K562 (cell line): ENCODE results near the gene WDR70. TPM values are rescaled to one million over a fixed set of nuclear protein-coding genes. Genes with fewer than 3 reads are reported as not detected.

ENCODE experiments used
- ARID3A ChIP-seq: IDR thresholded peaks from 2 replicates; pipeline ENCODE4 v1.6.1; 2012; ENCODE audit warnings: low read depth, low read length, improper control_type of control experiment, borderline replicate concordance
- ARID4B ChIP-seq: sonication (generic); formaldehyde crosslinking; IDR thresholded peaks from 2 replicates; pipeline ENCODE4 v1.8.0; 2022; ENCODE audit warnings: mild to moderate bottlenecking, missing genetic modification reagents
- DACH1 ChIP-seq: fragments of 450-650 bp; IDR thresholded peaks from 2 replicates; pipeline ENCODE4 v1.6.1; 2018; ENCODE audit not compliant: partially characterized antibody
- ETS2 ChIP-seq: IDR thresholded peaks from 2 replicates; pipeline ENCODE4 v1.6.1; 2016; ENCODE audit warnings: borderline replicate concordance, missing genetic modification characterization, mild to moderate bottlenecking, moderate library complexity, missing compliant biosample characterization; ENCODE audit not compliant: poor library complexity, severe bottlenecking
- FOXM1 ChIP-seq, 2 experiments: fragments of 450-650 bp in 1 of 2; sonication (generic) in 1 of 2; formaldehyde crosslinking in 1 of 2; IDR thresholded peaks; 2 replicates each; pipeline versions ENCODE4 v1.6.1 to v1.9.0; 2017 to 2022; ENCODE audit warnings: low read depth in 2 of 2, mild to moderate bottlenecking in 2 of 2, missing genetic modification reagents in 1 of 2, moderate library complexity in 1 of 2
- HES1 ChIP-seq: fragments of 450-650 bp; IDR thresholded peaks from 2 replicates; pipeline ENCODE4 v1.6.1; 2016; ENCODE audit warnings: low read depth, mild to moderate bottlenecking, moderate library complexity
- ID3 ChIP-seq, 2 experiments: fragments of 250-450 bp in 1 of 2; fragments of 450-650 bp in 1 of 2; sonication (Bioruptor Pico) in 1 of 2; IDR thresholded peaks; 2 replicates each; pipeline versions ENCODE4 v1.6.1 to v1.8.0; 2016 to 2021; ENCODE audit warnings: mild to moderate bottlenecking in 2 of 2, moderate library complexity in 2 of 2, missing compliant biosample characterization in 1 of 2, missing genetic modification characterization in 1 of 2
- NFXL1 ChIP-seq: fragments of 450-650 bp; formaldehyde crosslinking; IDR thresholded peaks from 2 replicates; pipeline ENCODE4 v1.4.0; 2021; ENCODE audit warnings: mild to moderate bottlenecking
- NR2C2 ChIP-seq, 2 experiments: fragments of 200-800 bp in 1 of 2; sonication (Bioruptor generic) in 1 of 2; sonication (generic) in 1 of 2; formaldehyde crosslinking in 1 of 2; IDR thresholded peaks; 2 replicates each; pipeline versions ENCODE4 v1.6.1 to v1.8.0; 2016 to 2022; ENCODE audit warnings: mild to moderate bottlenecking in 1 of 2, missing compliant biosample characterization in 1 of 2, missing genetic modification characterization in 1 of 2, missing genetic modification reagents in 1 of 2
- PHF8 ChIP-seq: fragments of 200-600 bp; sonication (generic); IDR thresholded peaks from 2 replicates; pipeline ENCODE4 v1.6.1; 2012; ENCODE audit warnings: mixed run types, mild to moderate bottlenecking, inconsistent platforms, low read length, moderate library complexity, borderline replicate concordance
- PML ChIP-seq: IDR thresholded peaks from 2 replicates; pipeline ENCODE4 v1.6.1; 2012; ENCODE audit warnings: low read length, inconsistent platforms
- SRF ChIP-seq, 2 experiments: fragments of 250-450, 450-650 bp in 1 of 2; sonication (Bioruptor Pico) in 1 of 2; sonication (generic) in 1 of 2; formaldehyde crosslinking; IDR thresholded peaks; 2 replicates each; pipeline versions ENCODE4 v1.5.0 to v1.5.1; 2020 to 2022; ENCODE audit warnings: mild to moderate bottlenecking in 1 of 2, missing genetic modification reagents in 1 of 2
- VEZF1 ChIP-seq: fragments of 200-800 bp; sonication (Bioruptor generic); IDR thresholded peaks from 2 replicates; pipeline ENCODE4 v1.6.1; 2017; ENCODE audit warnings: missing genetic modification characterization, missing compliant biosample characterization
- ZNF282 ChIP-seq: sonication (generic); formaldehyde crosslinking; IDR thresholded peaks from 2 replicates; pipeline ENCODE4 v1.8.1; 2023; ENCODE audit warnings: missing genetic modification reagents
- polyA plus RNA-seq, 8 experiments: library from polyadenylated mRNA; depleted of rRNA in 4 of 8; stranded (reverse) in 5 of 8; unstranded in 3 of 8; fragments of >200 nt; fragmentation: Nextera tagmentation in 2 of 8; fragmentation: Illumina TruSeq in 1 of 8; extraction: Ambion mirVana in 2 of 8; extraction: Trizol in 1 of 8; gene quantifications; 2 replicates each; pipeline versions ENCODE4 v1.2.1 to v1.2.3, GENCODE V29; 2011 to 2014; ENCODE audit warnings: inconsistent platforms in 1 of 8, missing spikeins in 1 of 8
- total RNA-seq, 7 experiments: library from RNA; depleted of rRNA in 6 of 7; stranded (reverse); fragments of >200 nt in 6 of 7; fragmentation: Illumina TruSeq in 2 of 7; extraction: Trizol in 2 of 7; gene quantifications; 2 replicates each; pipeline versions ENCODE4 v1.2.1 to v1.2.3, GENCODE V29; 2011 to 2021; ENCODE audit warnings: low replicate concordance in 1 of 7

Gene WDR70
- total and polyA plus RNA-seq, 9 of the 15 experiments (the other 6 are each of a cell fraction or from before 2014, with no cell fraction given), result 16.8 to 46.6 (median 38.8) TPM

GRCh38 chr5:37552770-37553719, 173.9 kb downstream of the WDR70 start (continued):
- TF ChIP-seq ETS2 (tag) (no peak), NR2C2 (CRISPR knock-in tag; IDR thresholded peaks at IDR 0.05) (no peak), NR2C2 (tag; IDR thresholded peaks at IDR 0.05) (no peak), ID3 (CRISPR knock-in tag; IDR thresholded peaks at IDR 0.05) (no peak), ID3 (tag; IDR thresholded peaks at IDR 0.05) (peak; percentile 62; the same call in 1 of the 2 replicates), ZNF282 (CRISPR knock-in tag) (no peak), FOXM1 (IDR thresholded peaks at IDR 0.05; ENCODE audit: low read depth) (peak; percentile 90), FOXM1 (CRISPR knock-in tag; IDR thresholded peaks at IDR 0.05; ENCODE audit: low read depth) (no peak), VEZF1 (CRISPR knock-in tag) (peak; percentile 19; the same call in 1 of the 2 replicates), ARID4B (CRISPR knock-in tag) (no peak), NFXL1 (CRISPR knock-in tag) (no peak), HES1 (peak; percentile 82), ARID3A (peak; percentile 92), SRF (CRISPR knock-in tag; IDR thresholded peaks at IDR 0.05) (0 out of 4 replicates have a peak, but pooled peaks of 1 of the 2 experiments have one; percentile 40), PML (peak; percentile 93), DACH1 (no peak), PHF8 (no peak)
